GM18526 (cell line): ENCODE data around the gene KDM3A.

ENCODE experiments used
- POLR2A ChIP-seq: IDR thresholded peaks from 3 replicates; pipeline ENCODE4 v1.6.1; 2011; ENCODE audit not compliant: insufficient read length; ENCODE audit errors: extremely low read depth

Gene KDM3A

GRCh38 chr2:86440631-86441391, at the start of gene KDM3A:
KDM3A (plus strand) TSS chr2:86441371; CDS start chr2:86442048, 677 bp downstream.
- peak; percentile 21 for TF ChIP-seq POLR2A

- no peak for TF ChIP-seq POLR2A
Measured at GRCh38 chr2:86392873-86393518, 48.2 kb upstream of the KDM3A start.

- TF ChIP-seq POLR2A = no peak
Measured at GRCh38 chr2:86393521-86394491, 47.4 kb upstream of the KDM3A start.

GRCh38 chr2:86396291-86396785, 44.8 kb upstream of the KDM3A start:
- TF ChIP-seq POLR2A = no peak

- TF ChIP-seq POLR2A = no peak
Measured at GRCh38 chr2:86397986-86398385, 43.2 kb upstream of the KDM3A start.

- no peak for TF ChIP-seq POLR2A
Measured at GRCh38 chr2:86398500-86399474, 42.4 kb upstream of the KDM3A start.

- no peak for TF ChIP-seq POLR2A
Measured at GRCh38 chr2:86400321-86400720, 40.9 kb upstream of the KDM3A start.

- no peak for TF ChIP-seq POLR2A
Measured at GRCh38 chr2:86410581-86410980, 30.6 kb upstream of the KDM3A start.

GRCh38 chr2:86411396-86411795, 29.8 kb upstream of the KDM3A start:
- TF ChIP-seq POLR2A = no peak

- no peak for TF ChIP-seq POLR2A
Measured at GRCh38 chr2:86412007-86412406, 29.2 kb upstream of the KDM3A start.

- no peak for TF ChIP-seq POLR2A
Measured at GRCh38 chr2:86413296-86414094, 27.7 kb upstream of the KDM3A start.

GRCh38 chr2:86414996-86415395, 26.2 kb upstream of the KDM3A start:
- TF ChIP-seq POLR2A = no peak

GRCh38 chr2:86416146-86416545, 25.0 kb upstream of the KDM3A start:
- no peak for TF ChIP-seq POLR2A
